ENCODE data around the gene HIP1R. TPM values are rescaled to one million over a fixed set of nuclear protein-coding genes. Genes with fewer than 3 reads are reported as not detected.

The HIP1R gene
- total and polyA plus RNA-seq, 2 of the 4 experiments (the other 2 are of a cell fraction), result 13.8 to 18.5 TPM

DNA sequence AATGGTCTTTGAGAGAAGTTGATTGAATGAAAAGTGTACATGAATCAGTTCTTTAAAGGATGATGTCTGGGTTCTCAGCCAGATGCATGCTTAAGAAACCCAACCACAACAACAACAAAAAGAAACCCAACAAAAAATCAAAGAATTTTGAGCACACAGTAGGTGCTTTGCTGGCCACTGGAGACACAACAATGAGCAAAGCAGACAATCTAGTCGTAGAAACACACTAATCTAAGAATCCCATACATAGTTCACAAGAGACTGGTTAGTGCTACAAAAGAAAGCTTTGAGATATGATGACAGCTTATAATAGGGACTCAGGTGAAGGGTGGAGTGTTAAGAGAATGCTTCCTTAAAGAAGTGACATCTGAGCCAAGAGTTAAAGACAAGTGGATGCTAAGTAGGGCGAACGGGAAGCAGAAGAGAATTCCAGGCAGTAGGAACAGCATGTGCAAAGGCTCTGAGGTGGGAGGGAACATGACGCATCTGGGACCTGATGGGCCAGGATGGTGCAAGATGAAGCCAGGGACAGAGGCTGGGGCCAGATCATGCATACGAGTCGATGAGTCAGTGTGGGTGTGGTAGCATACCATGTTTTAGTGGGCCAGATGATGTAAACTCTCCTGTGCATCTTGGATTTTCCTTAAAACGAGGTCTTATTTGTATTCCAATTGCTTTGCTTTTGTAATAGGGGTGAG is 4.6 kb upstream of the HIP1R start:
- Histone ChIP-seq H3K56ac (ENCODE audit: extremely low read depth, insufficient read depth, low read length) (no peak overlapping the region), H3K4me1 (ENCODE audit: control insufficient read depth, insufficient read depth, low read length) (no peaks in the 10 kb centered on the region), H3K36me3 (ENCODE audit: control insufficient read depth, insufficient read depth, low read length) (no peaks in the 10 kb centered on the region), H3K18ac (ENCODE audit: low read depth, low read length) (no peak overlapping the region), H3K9ac (ENCODE audit: low read depth, low read length) (no peak overlapping the region), H3K79me1 (ENCODE audit: low read depth in 1 of 2, low read length in 2 of 2) (no peaks in the 10 kb centered on the region), H2AFZ (replicated peaks; ENCODE audit: low read length, poor library complexity) (no peak overlapping the region), H3K27ac (ENCODE audit: insufficient read depth, low read length) (no peak overlapping the region), H2AK5ac (ENCODE audit: low read depth, low read length) (no peak overlapping the region), H3K27me3 (ENCODE audit: control insufficient read depth, insufficient read depth, low read length) (peaks cover 2% of the 10 kb centered on the region; the same call in 1 of the 2 replicates), H4K91ac (ENCODE audit: insufficient read depth, low read depth, low read length) (no peak overlapping the region), H2BK5ac (ENCODE audit: low read depth, low read length, poor library complexity, severe bottlenecking) (no peak overlapping the region), H3K4ac (ENCODE audit: low read depth, low read length) (no peak overlapping the region), H3K9me1 (ENCODE audit: insufficient read depth, low read length) (no peaks in the 10 kb centered on the region), H2BK15ac (ENCODE audit: low read depth, low read length) (no peak overlapping the region), H2BK20ac (ENCODE audit: low read depth, low read length) (no peak overlapping the region), H2BK120ac (ENCODE audit: low read depth, low read length) (no peak overlapping the region), H2AK9ac (replicated peaks; ENCODE audit: low read depth, low read length, poor library complexity) (no peak overlapping the region), H4K5ac (ENCODE audit: low read depth, low read length) (no peak overlapping the region), H3K14ac (replicated peaks; ENCODE audit: low read depth, low read length) (no peak overlapping the region), H3K9me3 (ENCODE audit: control insufficient read depth, insufficient read depth, low read length) (peaks cover 3% of the 10 kb centered on the region), H3K4me3 (ENCODE audit: insufficient read depth, low read depth, low read length) (no peak overlapping the region), H4K8ac (ENCODE audit: low read depth in 2 of 2, low read length in 2 of 2) (no peak overlapping the region), H3K23ac (ENCODE audit: low read depth, low read length) (no peak overlapping the region), H3K4me2 (ENCODE audit: low read depth, low read length) (no peak overlapping the region), H4K20me1 (ENCODE audit: insufficient read depth, low read length) (no peaks in the 10 kb centered on the region)
- dilution Hi-C loops (cut with HindIII; ENCODE audit: low sequenced_read_pairs, unreplicated experiment), result no loop called here
- 50% methylated on average over 3 of the region's 7 CpGs; no CpG with 5 or more reads in 1 of the 2 experiments for WGBS, 2 experiments (ENCODE audit: extremely low coverage in 2 of 2, insufficient read length in 1 of 2)
- POLR2A ChIA-PET (ENCODE audit: unreplicated experiment), result no interaction called here
- no TSS peak for BruUV-seq (replicated peaks)
- DNase-seq (peak; percentile 81), ATAC-seq (ENCODE audit: low read depth) (no peak)
- in situ Hi-C loops (cut with MboI; ENCODE audit: low sequenced_read_pairs), result no loop called here
- intact Hi-C loops (cut with micrococcal nuclease), result no loop called here
- CTCF ChIA-PET, result interaction anchor here (0.6 kb wide), 1 partner anchor 37 kb away, joined by 3 read pairs; no protein-coding TSS in a partner anchor
- TF ChIP-seq FOS (IDR thresholded peaks at IDR 0.05; ENCODE audit: low read depth, low read length) (0 out of 2 replicates have a peak, but pooled peaks have one; percentile 48), USF2 (IDR thresholded peaks at IDR 0.05; ENCODE audit: low read depth, low read length) (no peak), RAD21 (IDR thresholded peaks at IDR 0.05; ENCODE audit: low read length) (no peak), MAZ (IDR thresholded peaks at IDR 0.05; ENCODE audit: borderline replicate concordance, low read depth, low read length) (no peak), CTCF (conservative IDR thresholded peaks at IDR 0.05; ENCODE audit: low read depth, low read length) (no peak), CEBPB (IDR thresholded peaks at IDR 0.05; ENCODE audit: low read depth, low read length) (peak; percentile 86), RCOR1 (IDR thresholded peaks at IDR 0.05; ENCODE audit: insufficient replicate concordance, low read length) (peak; percentile 98), NFE2L2 (IDR thresholded peaks at IDR 0.05; ENCODE audit: low read depth, low read length) (no peak), MAFK (IDR thresholded peaks at IDR 0.05; ENCODE audit: low read depth, low read length) (no peak)

All from IMR-90 (cell line).